Trophoblast cell (in vitro differentiated cells and primary cell): Measurements from ENCODE around the gene B4GALT1.

ENCODE experiments used
- DNase-seq, 2 donors: peaks; one replicate each; pipeline ENCODE4 v3.0.0-alpha.2; 2016
- H2AFZ ChIP-seq: 2 replicates; pipeline ENCODE4 v1.6.1; 2013; ENCODE audit warnings: low read length, moderate library complexity, mild to moderate bottlenecking; ENCODE audit not compliant: insufficient read depth, poor library complexity
- H2AK5ac ChIP-seq: 2 replicates; pipeline ENCODE4 v1.6.1; 2013; ENCODE audit warnings: mild to moderate bottlenecking, low read length
- H2BK120ac ChIP-seq: 2 replicates; pipeline ENCODE4 v1.6.1; 2013; ENCODE audit warnings: low read length, mild to moderate bottlenecking, moderate library complexity; ENCODE audit not compliant: insufficient read depth, poor library complexity
- H2BK12ac ChIP-seq: 2 replicates; pipeline ENCODE4 v1.6.1; 2013; ENCODE audit warnings: mild to moderate bottlenecking, low read length, moderate library complexity
- H2BK5ac ChIP-seq: 2 replicates; pipeline ENCODE4 v1.6.1; 2013; ENCODE audit warnings: low read length, low read depth, moderate library complexity, mild to moderate bottlenecking; ENCODE audit not compliant: poor library complexity
- H3K14ac ChIP-seq: 2 replicates; pipeline ENCODE4 v1.6.1; 2013; ENCODE audit warnings: mild to moderate bottlenecking, low read length
- H3K18ac ChIP-seq: 2 replicates; pipeline ENCODE4 v1.6.1; 2013; ENCODE audit warnings: mild to moderate bottlenecking, low read length
- H3K23ac ChIP-seq: 2 replicates; pipeline ENCODE4 v1.6.1; 2013; ENCODE audit warnings: low read length
- H3K27ac ChIP-seq: 2 replicates; pipeline ENCODE4 v1.5.1; 2013; ENCODE audit warnings: low read depth, mild to moderate bottlenecking, inconsistent platforms, low read length, moderate library complexity
- H3K27me3 ChIP-seq: 2 replicates; pipeline ENCODE4 v1.6.1; 2013; ENCODE audit warnings: inconsistent platforms, mild to moderate bottlenecking, low read length, moderate library complexity; ENCODE audit not compliant: insufficient read depth
- H3K36me3 ChIP-seq, 2 experiments: 1 replicate in 1 of 2; 2 replicates in 1 of 2; pipeline ENCODE4 v1.6.1; 2013; ENCODE audit warnings: low read length in 2 of 2, mild to moderate bottlenecking in 2 of 2, moderate library complexity in 1 of 2; ENCODE audit not compliant: insufficient read depth in 2 of 2, control insufficient read depth in 1 of 2
- H3K4ac ChIP-seq: 2 replicates; pipeline ENCODE4 v1.6.1; 2013; ENCODE audit warnings: low read depth, mild to moderate bottlenecking, low read length, moderate library complexity
- H3K4me1 ChIP-seq, 2 experiments: 1 replicate in 1 of 2; 2 replicates in 1 of 2; pipeline ENCODE4 v1.6.1; 2013; ENCODE audit warnings: low read length in 2 of 2, mild to moderate bottlenecking in 2 of 2, moderate library complexity in 1 of 2; ENCODE audit not compliant: insufficient read depth in 2 of 2, control insufficient read depth in 1 of 2
- H3K4me2 ChIP-seq: 2 replicates; pipeline ENCODE4 v1.6.1; 2013; ENCODE audit warnings: inconsistent platforms, mild to moderate bottlenecking, low read length, moderate library complexity
- H3K4me3 ChIP-seq: 2 replicates; pipeline ENCODE4 v1.5.1; 2013; ENCODE audit warnings: mild to moderate bottlenecking, low read depth, low read length, inconsistent platforms
- H3K79me1 ChIP-seq: one replicate; pipeline ENCODE4 v1.6.1; 2013; ENCODE audit warnings: low read length
- H3K79me2 ChIP-seq: 2 replicates; pipeline ENCODE4 v1.6.1; 2013; ENCODE audit warnings: low read length, mild to moderate bottlenecking; ENCODE audit not compliant: control insufficient read depth, insufficient read depth, poor library complexity
- H3K9ac ChIP-seq: 2 replicates; pipeline ENCODE4 v1.6.1; 2013; ENCODE audit warnings: mild to moderate bottlenecking, low read length
- H3K9me3 ChIP-seq: 2 replicates; pipeline ENCODE4 v1.6.1; 2013; ENCODE audit warnings: low read depth, mild to moderate bottlenecking, control low read depth, inconsistent platforms, low read length; ENCODE audit not compliant: insufficient read depth
- H4K12ac ChIP-seq: 2 replicates; pipeline ENCODE4 v1.6.1; 2013; ENCODE audit warnings: low read depth, mild to moderate bottlenecking, low read length, moderate library complexity
- H4K8ac ChIP-seq: 2 replicates; pipeline ENCODE4 v1.6.1; 2013; ENCODE audit warnings: low read depth, mild to moderate bottlenecking, low read length, moderate library complexity
- H4K91ac ChIP-seq: one replicate; pipeline ENCODE4 v1.6.1; 2013; ENCODE audit warnings: low read depth, mild to moderate bottlenecking, low read length, moderate library complexity
- WGBS: extraction: QIAGEN DNeasy Blood & Tissue Kit; methylation state at CpG from one replicate; pipeline ENCODE4 v1.1.7; 2013; ENCODE audit warnings: missing lambda C conversion rate; ENCODE audit not compliant: insufficient read length, insufficient coverage; ENCODE audit errors: extremely low coverage; 5-methylcytosine and 5-hydroxymethylcytosine counted together

The B4GALT1 gene

DNA sequence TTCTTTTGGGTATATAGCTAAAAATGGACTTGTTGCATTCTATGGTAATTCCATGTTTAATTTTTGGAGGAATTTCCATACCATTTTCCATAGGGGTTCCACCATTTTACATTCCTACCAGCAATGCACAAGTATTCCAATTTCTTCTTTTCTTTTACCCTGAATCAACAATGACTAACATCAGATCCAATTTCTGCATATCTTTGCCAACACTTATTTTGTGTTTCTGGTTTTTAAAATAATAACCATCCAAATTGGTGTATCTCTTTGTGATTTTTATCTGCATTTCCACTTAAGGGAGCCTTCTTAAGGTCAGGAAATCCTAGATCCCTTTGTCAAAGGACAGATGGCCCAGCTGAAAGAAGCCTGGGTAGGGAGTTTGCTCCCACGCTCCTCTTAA, 61.2 kb downstream of the B4GALT1 start:
- peak overlapping the region; percentile 10 for H3K4ac ChIP-seq
- peaks cover 2% of the 10 kb centered on the region for H3K79me2 ChIP-seq
- H3K23ac ChIP-seq: no peak overlapping the region
- no CpG with 5 or more reads among the region's 1 CpG for WGBS
- no peaks in the 10 kb centered on the region for H3K9me3 ChIP-seq
- no peaks in the 10 kb centered on the region for H3K27me3 ChIP-seq
- no peak overlapping the region for H3K27ac ChIP-seq
- peak overlapping the region; percentile 82 for H3K14ac ChIP-seq
- H2AK5ac ChIP-seq: peak overlapping the region; percentile 33
- H3K9ac ChIP-seq: no peak overlapping the region
- peak overlapping the region; percentile 76 for H4K91ac ChIP-seq
- peak overlapping the region; percentile 9 for H3K18ac ChIP-seq
- peak overlapping the region; percentile 93 for H2BK12ac ChIP-seq
- H2BK120ac ChIP-seq: peak overlapping the region; percentile 69
- H4K8ac ChIP-seq: no peak overlapping the region
- peaks cover 4 to 10% of the 10 kb centered on the region in 2 experiments for H3K36me3 ChIP-seq
- no peak overlapping the region for H3K4me3 ChIP-seq
- peaks cover 34% of the 10 kb centered on the region for H3K79me1 ChIP-seq
- DNase-seq: no peak
- H2BK5ac ChIP-seq: peak overlapping the region; percentile 84
- no peak overlapping the region for H3K4me2 ChIP-seq
- H2AFZ ChIP-seq: no peak overlapping the region
- H4K12ac ChIP-seq: no peak overlapping the region
- peaks cover 44 to 62% of the 10 kb centered on the region in 2 experiments for H3K4me1 ChIP-seq

GRCh38 chr9:33105504-33105903, 61.6 kb downstream of the B4GALT1 start:
- no CpG with 5 or more reads among the region's 5 CpGs for WGBS
- no peak overlapping the region for H3K23ac ChIP-seq
- H2BK5ac ChIP-seq: no peak overlapping the region
- peaks cover 34% of the 10 kb centered on the region for H3K79me1 ChIP-seq
- no peak overlapping the region for H4K12ac ChIP-seq
- no peak overlapping the region for H3K14ac ChIP-seq
- H3K4me1 ChIP-seq: peaks cover 44 to 63% of the 10 kb centered on the region in 2 experiments
- H3K9ac ChIP-seq: no peak overlapping the region
- H4K91ac ChIP-seq: no peak overlapping the region
- no peaks in the 10 kb centered on the region for H3K27me3 ChIP-seq
- H3K36me3 ChIP-seq: peaks cover 0 to 6% of the 10 kb centered on the region in 2 experiments
- H3K4me3 ChIP-seq: no peak overlapping the region
- no peak overlapping the region for H2AFZ ChIP-seq
- H2BK120ac ChIP-seq: no peak overlapping the region
- no peak overlapping the region for H4K8ac ChIP-seq
- H3K27ac ChIP-seq: no peak overlapping the region
- no peak overlapping the region for H2BK12ac ChIP-seq
- no peak overlapping the region for H3K4ac ChIP-seq
- no peak overlapping the region for H2AK5ac ChIP-seq
- H3K4me2 ChIP-seq: no peak overlapping the region
- peaks cover 2% of the 10 kb centered on the region for H3K79me2 ChIP-seq
- DNase-seq: no peak
- no peak overlapping the region for H3K18ac ChIP-seq
- H3K9me3 ChIP-seq: no peaks in the 10 kb centered on the region

DNA sequence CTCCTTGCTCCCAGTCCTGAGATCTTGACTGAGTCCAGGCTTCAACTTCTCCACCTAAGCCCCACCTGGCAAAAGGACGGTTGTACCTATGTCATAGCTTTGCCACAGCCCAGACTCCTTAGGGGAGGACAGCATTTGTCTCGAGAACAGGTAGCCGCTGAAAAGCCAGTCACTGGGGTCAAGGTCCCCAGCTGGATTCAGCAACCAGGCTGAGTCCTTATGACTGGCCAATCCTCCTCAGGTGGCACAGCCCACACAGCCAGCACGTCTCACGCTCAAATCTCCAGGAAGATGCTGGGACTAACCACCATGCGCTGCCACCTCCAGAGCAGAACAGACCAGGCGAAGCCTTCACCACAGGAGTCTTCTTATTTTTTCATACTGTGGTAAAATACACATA, 62.7 kb downstream of the B4GALT1 start:
- Histone ChIP-seq H3K36me3 (peaks cover 0 to 4% of the 10 kb centered on the region in 2 experiments), H3K79me1 (peaks cover 35% of the 10 kb centered on the region), H4K12ac (peak overlapping the region; percentile 23), H2BK5ac (no peak overlapping the region), H3K27ac (no peak overlapping the region), H3K9ac (no peak overlapping the region), H2AFZ (no peak overlapping the region), H2AK5ac (peak overlapping the region; percentile 71), H3K4me1 (peaks cover 43 to 64% of the 10 kb centered on the region in 2 experiments), H2BK12ac (peak overlapping the region; percentile 88), H3K27me3 (no peaks in the 10 kb centered on the region), H3K14ac (peak overlapping the region; percentile 16), H3K23ac (no peak overlapping the region), H3K18ac (peak overlapping the region; percentile 22), H2BK120ac (peak overlapping the region; percentile 34), H3K79me2 (peaks cover 2% of the 10 kb centered on the region), H3K9me3 (no peaks in the 10 kb centered on the region), H3K4ac (peak overlapping the region; percentile 3), H3K4me2 (no peak overlapping the region), H4K91ac (peak overlapping the region; percentile 16), H4K8ac (peak overlapping the region; percentile 36), H3K4me3 (no peak overlapping the region)
- no peak for DNase-seq
- no CpG with 5 or more reads among the region's 7 CpGs for WGBS

- Histone ChIP-seq H3K27me3 (no peaks in the 10 kb centered on the region), H3K4me3 (no peak overlapping the region), H3K9ac (no peak overlapping the region), H3K14ac (peak overlapping the region; percentile 16), H4K12ac (no peak overlapping the region), H2BK120ac (peak overlapping the region; percentile 14), H2BK5ac (no peak overlapping the region), H2BK12ac (peak overlapping the region; percentile 80), H3K18ac (no peak overlapping the region), H2AFZ (no peak overlapping the region), H4K91ac (peak overlapping the region; percentile 48), H3K4me1 (peaks cover 39 to 60% of the 10 kb centered on the region in 2 experiments), H3K4me2 (no peak overlapping the region), H4K8ac (peak overlapping the region; percentile 36), H3K4ac (no peak overlapping the region), H3K9me3 (no peaks in the 10 kb centered on the region), H3K27ac (peak overlapping the region; percentile 55), H3K79me2 (peaks cover 2% of the 10 kb centered on the region), H3K36me3 (peaks cover 0 to 4% of the 10 kb centered on the region in 2 experiments), H2AK5ac (no peak overlapping the region), H3K23ac (no peak overlapping the region), H3K79me1 (peaks cover 35% of the 10 kb centered on the region)
- no peak for DNase-seq
- no CpG with 5 or more reads among the region's 8 CpGs for WGBS
Measured at GRCh38 chr9:33103501-33104281, 63.4 kb downstream of the B4GALT1 start.
